GM12878 (cell line): ENCODE data around the gene CTNNA1. TPM values are rescaled to one million over a fixed set of nuclear protein-coding genes. Genes with fewer than 3 reads are reported as not detected.

Source experiments
- ATAC-seq: fragments of 200-7000 bp; cut with Tn5 transposase; 3 replicates; pipeline ENCODE4 v1.9.1; 2020; ENCODE audit warnings: mild to moderate bottlenecking, moderate library complexity
- BruUV-seq: library from RNA; stranded (reverse); fragments of 400-500 nt; replicated peaks from 2 replicates; lab custom pipeline; 2021; lab: Mats Ljungman, UMichigan
- CTCF ChIA-PET: fragments of 300-600 bp; sonication (Branson Sonifier 250); formaldehyde crosslinking; extraction: SDS; loops from one replicate; lab custom pipeline; 2021; ENCODE audit warnings: inconsistent platforms; lab: Yijun Ruan, JAX
- POLR2A ChIA-PET: fragments of 350-600 bp; formaldehyde crosslinking; extraction: SDS; loops from one replicate; lab custom pipeline; 2021; ENCODE audit warnings: inconsistent platforms; lab: Charles Lee
- RAD21 ChIA-PET: fragments of 300-600 bp; sonication (Branson Sonifier 250); formaldehyde crosslinking; loops from one replicate; lab custom pipeline; 2023; ENCODE audit warnings: antibody characterized with exemption; ENCODE audit not compliant: unreplicated experiment; lab: Charles Lee
- SMC1A ChIA-PET: fragments of 300-600 bp; sonication (Branson Sonifier 250); formaldehyde crosslinking; loops from one replicate; lab custom pipeline; 2023; ENCODE audit not compliant: unreplicated experiment, uncharacterized antibody; lab: Charles Lee
- DNase-seq: peaks from one replicate; pipeline ENCODE4 v3.0.0-alpha.2; 2011; ENCODE audit warnings: low read depth, low spot score
- FAIRE-seq: peaks from 3 replicates; lab custom pipeline; 2011; peaks lifted over from hg19 to GRCh38; lab: Jason Lieb, UNC
- H2AFZ ChIP-seq: 2 replicates; pipeline ENCODE4 v1.6.0; 2011; ENCODE audit warnings: low read depth, low read length, control low read depth; ENCODE audit not compliant: control insufficient read depth
- H3K27ac ChIP-seq: 2 replicates; pipeline ENCODE4 v1.5.1; 2011; ENCODE audit warnings: control low read depth; ENCODE audit not compliant: control insufficient read depth, insufficient read depth
- H3K27me3 ChIP-seq, 2 experiments: replicated peaks in 1 of 2; 2 replicates each; pipeline versions ENCODE4 v1.6.0 to v1.6.1; 2011; ENCODE audit warnings: low read length in 1 of 2; ENCODE audit not compliant: control insufficient read depth in 2 of 2, insufficient read depth in 2 of 2
- H3K36me3 ChIP-seq, 2 experiments: 2 replicates each; pipeline ENCODE4 v1.5.1; 2011; ENCODE audit warnings: low read length in 1 of 2; ENCODE audit not compliant: control insufficient read depth in 2 of 2, insufficient read depth in 2 of 2
- H3K4me1 ChIP-seq: 2 replicates; pipeline ENCODE4 v1.6.1; 2011; ENCODE audit warnings: mild to moderate bottlenecking, low read length, moderate library complexity, mixed read lengths; ENCODE audit not compliant: control insufficient read depth, insufficient read depth
- H3K4me2 ChIP-seq: 2 replicates; pipeline ENCODE4 v1.6.0; 2011; ENCODE audit warnings: control low read depth; ENCODE audit not compliant: control insufficient read depth, insufficient read depth
- H3K4me3 ChIP-seq: fragments of 200-600 bp; sonication (generic); 2 replicates; pipeline ENCODE4 v1.5.1; 2016
- H3K79me2 ChIP-seq: 2 replicates; pipeline ENCODE4 v1.6.0; 2011; ENCODE audit warnings: low read length; ENCODE audit not compliant: control insufficient read depth, insufficient read depth
- H3K9ac ChIP-seq: 2 replicates; pipeline ENCODE4 v1.8.0; 2011; ENCODE audit warnings: low read length, control low read depth, mixed read lengths; ENCODE audit not compliant: control insufficient read depth, insufficient read depth
- H3K9me3 ChIP-seq: replicated peaks from 3 replicates; pipeline ENCODE4 v1.5.1; 2011; ENCODE audit warnings: mild to moderate bottlenecking, low read length; ENCODE audit not compliant: control insufficient read depth, insufficient read depth
- H4K20me1 ChIP-seq: 2 replicates; pipeline ENCODE4 v1.6.0; 2011; ENCODE audit not compliant: control insufficient read depth, insufficient read depth
- E2F4 ChIP-seq: IDR thresholded peaks from 2 replicates; pipeline ENCODE4 v1.6.1; 2012; ENCODE audit warnings: low read depth, low read length, improper control_type of control experiment
- EP300 ChIP-seq, 2 experiments: fragments of 150-350 bp in 1 of 2; IDR thresholded peaks; 2 replicates each; pipeline ENCODE4 v1.6.1; 2011 to 2012; ENCODE audit warnings: low read depth in 2 of 2, low read length in 2 of 2, borderline replicate concordance in 1 of 2, improper control_type of control experiment in 1 of 2, inconsistent platforms in 1 of 2; ENCODE audit not compliant: control insufficient read depth in 1 of 2
- FOXM1 ChIP-seq: IDR thresholded peaks from 2 replicates; pipeline ENCODE4 v1.6.1; 2012; ENCODE audit warnings: low read depth, mild to moderate bottlenecking, inconsistent platforms, low read length, moderate library complexity
- MTA3 ChIP-seq: IDR thresholded peaks from 2 replicates; pipeline ENCODE4 v1.6.1; 2012; ENCODE audit warnings: low read length, inconsistent platforms, borderline replicate concordance
- NFIC ChIP-seq: IDR thresholded peaks from 2 replicates; pipeline ENCODE4 v1.6.1; 2012; ENCODE audit warnings: low read depth, mild to moderate bottlenecking, inconsistent platforms, low read length, moderate library complexity
- NFYB ChIP-seq: IDR thresholded peaks from 2 replicates; pipeline ENCODE4 v1.6.1; 2011; ENCODE audit warnings: low read depth, mild to moderate bottlenecking, low read length, improper control_type of control experiment, moderate library complexity; ENCODE audit not compliant: insufficient read depth
- NR2C1 ChIP-seq: fragments of 450-650 bp; IDR thresholded peaks from 2 replicates; pipeline ENCODE4 v1.6.1; 2017; ENCODE audit warnings: antibody characterized with exemption, mild to moderate bottlenecking, moderate library complexity
- RUNX3 ChIP-seq: IDR thresholded peaks from 2 replicates; pipeline ENCODE4 v1.6.1; 2012; ENCODE audit warnings: low read length, inconsistent platforms
- SUZ12 ChIP-seq: fragments of 200-600 bp; sonication (generic); IDR thresholded peaks from one replicate; pipeline ENCODE4 v1.6.1; 2018; ENCODE audit warnings: antibody characterized with exemption, mild to moderate bottlenecking; ENCODE audit not compliant: unreplicated experiment
- TARDBP ChIP-seq: IDR thresholded peaks from 2 replicates; pipeline ENCODE4 v1.6.1; 2016; ENCODE audit warnings: borderline replicate concordance
- ZNF687 ChIP-seq: fragments of 450-650 bp; IDR thresholded peaks from 2 replicates; pipeline ENCODE4 v1.6.1; 2017; ENCODE audit warnings: mild to moderate bottlenecking, moderate library complexity
- WGBS: methylation state at CpG from one replicate; pipeline ENCODE4 v1.1.6; 2016; ENCODE audit warnings: low lambda C conversion rate; ENCODE audit not compliant: insufficient replicate concordance, insufficient coverage; ENCODE audit errors: missing lambda C conversion rate; 5-methylcytosine and 5-hydroxymethylcytosine counted together
- in situ Hi-C: fragments of 300-500 bp; cut with MboI; formaldehyde crosslinking; loops from 9 replicates; pipeline ENCODE4 v1.14.3; 2018; ENCODE audit warnings: mixed read lengths
- intact Hi-C: fragments of 100-400 bp; cut with micrococcal nuclease; formaldehyde crosslinking; loops from one replicate; pipeline ENCODE4 v1.14.2; 2022; ENCODE audit not compliant: unreplicated experiment
- polyA plus RNA-seq, 11 experiments: library from polyadenylated mRNA; depleted of rRNA in 4 of 11; unstranded in 6 of 11; stranded (reverse) in 5 of 11; fragments of >200 nt; fragmentation: Nextera tagmentation in 4 of 11; fragmentation: Illumina TruSeq in 1 of 11; extraction: Ambion mirVana in 4 of 11; extraction: Trizol in 1 of 11; gene quantifications; 1 replicate in 1 of 11; 2 replicates in 10 of 11; pipeline versions ENCODE4 v1.2.1 to v1.2.3, GENCODE V29; 2011 to 2016; ENCODE audit warnings: inconsistent platforms in 2 of 11, missing spikeins in 2 of 11, low read depth in 1 of 11
- total RNA-seq, 4 experiments: library from RNA; depleted of rRNA in 3 of 4; stranded (reverse); fragments of >200 nt in 3 of 4; fragmentation: Illumina TruSeq in 1 of 4; extraction: Trizol in 1 of 4; gene quantifications; 2 replicates each; pipeline versions ENCODE4 v1.2.1 to v1.2.3, GENCODE V29; 2013 to 2021

The CTNNA1 gene
- total and polyA plus RNA-seq, 10 of the 15 experiments (the other 5 are each of a cell fraction or from before 2014, with no cell fraction given), result 32.6 to 104 (median 57.7) TPM

GRCh38 chr5:138815529-138815928 is 62.3 kb downstream of the CTNNA1 start:
- intact Hi-C loops, result no loop called here
- Histone ChIP-seq H3K36me3 (peaks cover 2 to 7% of the 10 kb centered on the region in 2 experiments; a peak in 2 of 4 replicates), H3K27me3 (no peaks in the 10 kb centered on the region), H3K4me1 (no peaks in the 10 kb centered on the region), H3K9me3 (no peaks in the 10 kb centered on the region), H4K20me1 (no peaks in the 10 kb centered on the region), H3K4me2 (no peak overlapping the region), H3K27ac (no peak overlapping the region), H2AFZ (no peak overlapping the region), H3K4me3 (no peak overlapping the region), H3K9ac (no peak overlapping the region), H3K79me2 (no peaks in the 10 kb centered on the region)
- FAIRE-seq (no peak), ATAC-seq (no peak), DNase-seq (no peak)
- no TSS peak for BruUV-seq
- in situ Hi-C loops, result no loop called here
- POLR2A ChIA-PET, result no interaction called here
- RAD21 ChIA-PET, result no interaction called here
- WGBS, result 95% methylated on average over 5 of the region's 5 CpGs
- TF ChIP-seq SUZ12, result no peak
- TF ChIP-seq TARDBP, result no peak
- TF ChIP-seq EP300 (IDR thresholded peaks at IDR 0.05; ENCODE audit: borderline replicate concordance in 1 of 2, control insufficient read depth in 1 of 2, low read depth in 2 of 2, low read length in 2 of 2), result no peak
- no peak for TF ChIP-seq FOXM1
- no peak for TF ChIP-seq NR2C1
- no peak for TF ChIP-seq NFIC
- TF ChIP-seq MTA3, result no peak
- SMC1A ChIA-PET, result no interaction called here
- CTCF ChIA-PET, result interaction anchor here (6.1 kb wide), 1 partner anchor 10 kb away, joined by 25 read pairs; no protein-coding TSS in a partner anchor

GRCh38 chr5:138817241-138817640 is 64.0 kb downstream of the CTNNA1 start:
- POLR2A ChIA-PET, result no interaction called here
- SMC1A ChIA-PET, result no interaction called here
- TF ChIP-seq NFYB (no peak), E2F4 (no peak), RUNX3 (no peak), ZNF687 (no peak)

More at GRCh38 chr5:138817241-138817640, 64.0 kb downstream of the CTNNA1 start:
- intact Hi-C loops, result no loop called here
- no peak overlapping the region for H3K9ac ChIP-seq
- DNase-seq, result no peak
- no TSS peak for BruUV-seq
- H2AFZ ChIP-seq, result no peak overlapping the region
- 94% methylated on average over 1 of the region's 1 CpG for WGBS
- H3K4me3 ChIP-seq, result no peak overlapping the region
- no peak for ATAC-seq
- no peaks in the 10 kb centered on the region for H3K79me2 ChIP-seq
- H3K4me2 ChIP-seq, result no peak overlapping the region
- no peaks in the 10 kb centered on the region for H3K4me1 ChIP-seq
- ChIA-PET RAD21 (no interaction called here), CTCF (interaction anchor here (1.7 to 6.1 kb wide), 2 partner anchors 8 to 27 kb away, joined by 4 to 25 read pairs; no protein-coding TSS in a partner anchor)
- peaks cover 2 to 7% of the 10 kb centered on the region in 2 experiments; a peak in 2 of 4 replicates for H3K36me3 ChIP-seq
- no peak overlapping the region for H3K27ac ChIP-seq
- in situ Hi-C loops, result no loop called here
- FAIRE-seq, result no peak
- no peaks in the 10 kb centered on the region for H3K9me3 ChIP-seq
- H4K20me1 ChIP-seq, result no peaks in the 10 kb centered on the region
- no peaks in the 10 kb centered on the region for H3K27me3 ChIP-seq
